Erythroblast (primary cell): ENCODE data around the gene HSFX4.
"Not testable (repeated sequence)": the region's sequence is repeated elsewhere in the genome, so short reads cannot be mapped to it uniquely, and the experiment has no call there.

ENCODE experiments used
- GATA1 ChIP-seq: IDR thresholded peaks from 2 replicates; pipeline ENCODE4 v1.6.1; 2011; ENCODE audit warnings: low read depth, mild to moderate bottlenecking, control low read depth, low read length, moderate library complexity
- POLR2A ChIP-seq: IDR thresholded peaks from 2 replicates; pipeline ENCODE4 v1.6.1; 2011; ENCODE audit warnings: mild to moderate bottlenecking, low read length

DNA sequence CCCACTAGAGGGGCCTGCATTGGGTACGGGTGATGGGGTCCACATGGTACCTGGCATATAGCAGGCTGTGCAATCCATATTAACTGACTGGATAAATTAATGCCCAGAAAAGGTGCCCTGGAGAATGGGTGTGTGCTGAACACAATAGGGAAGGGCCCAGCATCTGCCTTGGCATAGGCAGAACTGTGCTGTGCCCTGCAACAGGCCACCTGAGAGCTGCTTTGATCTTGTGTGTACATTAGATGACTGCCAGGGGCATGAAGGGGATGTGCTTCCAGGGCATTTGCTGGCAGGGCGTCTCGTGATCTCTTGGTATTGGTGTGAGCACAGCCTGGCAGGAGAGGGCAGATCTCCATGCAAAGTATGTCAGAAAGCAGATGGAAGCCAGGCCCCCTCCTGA lies 17.6 kb downstream of the HSFX4 start:
- not testable (repeated sequence) for TF ChIP-seq POLR2A, GATA1
